AG08395 (cell line): Measurements from ENCODE around the gene CHN1.

Experiments used
- DNase-seq: peaks from one replicate; pipeline ENCODE4 v3.0.0; 2012; ENCODE audit warnings: mixed read lengths, low spot score

CHN1 gene

GRCh38 chr2:174870787-174871186 lies 134.4 kb downstream of the CHN1 start:
- no peak for DNase-seq

- no peak for DNase-seq
Measured at GRCh38 chr2:174868878-174869277, 136.3 kb downstream of the CHN1 start.

GRCh38 chr2:174866421-174866820 lies 138.8 kb downstream of the CHN1 start:
- no peak for DNase-seq

- no peak for DNase-seq
Measured at GRCh38 chr2:174863183-174863582, 142.0 kb downstream of the CHN1 start.

GRCh38 chr2:174859563-174860169 lies 145.5 kb downstream of the CHN1 start:
- DNase-seq: no peak

GRCh38 chr2:174858745-174859144 lies 146.4 kb downstream of the CHN1 start:
- DNase-seq: no peak

GRCh38 chr2:174856447-174856846 lies 148.7 kb downstream of the CHN1 start:
- DNase-seq: no peak

- peak; percentile 73 for DNase-seq
Measured at GRCh38 chr2:174846941-174847938, 157.9 kb downstream of the CHN1 start.

- DNase-seq: no peak
Measured at GRCh38 chr2:174846218-174846617, 159.0 kb downstream of the CHN1 start.

- no peak for DNase-seq
Measured at GRCh38 chr2:174844295-174844708, 160.9 kb downstream of the CHN1 start.

GRCh38 chr2:174842496-174842895 lies 162.7 kb downstream of the CHN1 start:
- DNase-seq: no peak

GRCh38 chr2:174841936-174842335 lies 163.2 kb downstream of the CHN1 start:
- no peak for DNase-seq

- DNase-seq: no peak
Measured at GRCh38 chr2:174841350-174841749, 163.8 kb downstream of the CHN1 start.

- peak; percentile 50 for DNase-seq
Measured at GRCh38 chr2:174840436-174840835, 164.7 kb downstream of the CHN1 start.

GRCh38 chr2:174839662-174840061 lies 165.5 kb downstream of the CHN1 start:
- DNase-seq: no peak

- no peak for DNase-seq
Measured at GRCh38 chr2:174836995-174837390, 168.2 kb downstream of the CHN1 start.

GRCh38 chr2:174836377-174836994 lies 168.7 kb downstream of the CHN1 start:
- peak; percentile 86 for DNase-seq

GRCh38 chr2:174835797-174836255 lies 169.4 kb downstream of the CHN1 start:
- peak; percentile 69 for DNase-seq

GRCh38 chr2:174833737-174834136 lies 171.4 kb downstream of the CHN1 start:
- no peak for DNase-seq

GRCh38 chr2:174830561-174830960 lies 174.6 kb downstream of the CHN1 start:
- no peak for DNase-seq

- DNase-seq: no peak
Measured at GRCh38 chr2:174829550-174829949, 175.6 kb downstream of the CHN1 start.
